H1 (cell line): Measurements from ENCODE around the gene EPN3. TPM values are rescaled to one million over a fixed set of nuclear protein-coding genes. Genes with fewer than 3 reads are reported as not detected.

Source experiments
- CTCF ChIA-PET: fragments of 300-600 bp; sonication (Branson Sonifier 250); formaldehyde crosslinking; loops from one replicate; lab custom pipeline; 2021; ENCODE audit not compliant: partially characterized antibody; lab: Charles Lee
- POLR2A ChIA-PET: fragments of 300-600 bp; sonication (Branson Sonifier 250); formaldehyde crosslinking; loops from one replicate; lab custom pipeline; 2021; ENCODE audit warnings: inconsistent platforms; ENCODE audit not compliant: partially characterized antibody; lab: Charles Lee
- DNase-seq, 2 experiments: peaks; one replicate each; pipeline versions ENCODE4 v3.0.0 to v3.0.0-alpha.2; 2010 to 2022; ENCODE audit warnings: low spot score in 2 of 2, low read depth in 1 of 2, mixed read lengths in 1 of 2
- FAIRE-seq: peaks from 2 replicates; lab custom pipeline; 2011; peaks lifted over from hg19 to GRCh38; lab: Jason Lieb, UNC
- H2AFZ ChIP-seq: 2 replicates; pipeline ENCODE4 v1.8.1; 2012; ENCODE audit warnings: low read length, inconsistent platforms
- H2AK5ac ChIP-seq: 2 replicates; pipeline ENCODE4 v1.6.1; 2013; ENCODE audit warnings: low read depth, low read length
- H2BK120ac ChIP-seq: replicated peaks from 2 replicates; pipeline ENCODE3; 2013; ENCODE audit warnings: low read depth, low read length, inconsistent platforms
- H2BK12ac ChIP-seq: 2 replicates; pipeline ENCODE4 v1.6.1; 2013; ENCODE audit warnings: low read depth, low read length
- H2BK15ac ChIP-seq: 2 replicates; pipeline ENCODE4 v1.6.1; 2013; ENCODE audit warnings: low read length
- H2BK20ac ChIP-seq: 2 replicates; pipeline ENCODE4 v1.6.1; 2013; ENCODE audit warnings: low read length
- H2BK5ac ChIP-seq: 2 replicates; pipeline ENCODE4 v1.6.1; 2013; ENCODE audit warnings: low read depth, low read length
- H3K14ac ChIP-seq: 2 replicates; pipeline ENCODE4 v1.6.1; 2013; ENCODE audit warnings: inconsistent platforms; ENCODE audit not compliant: insufficient read length
- H3K18ac ChIP-seq: 2 replicates; pipeline ENCODE4 v1.6.1; 2013; ENCODE audit warnings: low read length; ENCODE audit errors: extremely low read depth
- H3K23ac ChIP-seq: 2 replicates; pipeline ENCODE4 v1.6.1; 2013; ENCODE audit warnings: inconsistent platforms; ENCODE audit not compliant: insufficient read length
- H3K23me2 ChIP-seq: 2 replicates; pipeline ENCODE4 v1.6.1; 2013; ENCODE audit warnings: low read depth, low read length
- H3K27ac ChIP-seq: 2 replicates; pipeline ENCODE4 v1.6.1; 2011; ENCODE audit warnings: low read depth, low read length, inconsistent platforms
- H3K27me3 ChIP-seq, 4 experiments: replicated peaks in 1 of 4; 1 replicate in 1 of 4; 2 replicates in 3 of 4; pipeline versions ENCODE4 v1.6.1 to v1.8.1; 2011 to 2013; ENCODE audit warnings: low read length in 3 of 4, mild to moderate bottlenecking in 3 of 4, inconsistent platforms in 2 of 4, mixed read lengths in 2 of 4, moderate library complexity in 1 of 4; ENCODE audit not compliant: control insufficient read depth in 3 of 4, insufficient read depth in 3 of 4; ENCODE audit errors: extremely low read depth in 1 of 4
- H3K36me3 ChIP-seq, 4 experiments: 2 replicates each; pipeline versions ENCODE4 v1.6.1 to v1.8.1; 2011 to 2013; ENCODE audit warnings: mild to moderate bottlenecking in 4 of 4, low read length in 3 of 4, moderate library complexity in 2 of 4, control low read depth in 1 of 4, inconsistent platforms in 1 of 4; ENCODE audit not compliant: insufficient read depth in 4 of 4, control insufficient read depth in 2 of 4
- H3K4ac ChIP-seq: replicated peaks from 2 replicates; pipeline ENCODE3; 2013; ENCODE audit warnings: low read length, low read depth, mixed read lengths, inconsistent platforms; ENCODE audit not compliant: insufficient read length
- H3K4me1 ChIP-seq, 4 experiments: replicated peaks in 1 of 4; 1 replicate in 1 of 4; 2 replicates in 3 of 4; pipeline versions ENCODE4 v1.6.1 to v1.8.1; 2011 to 2013; ENCODE audit warnings: low read length in 3 of 4, inconsistent platforms in 2 of 4, mixed read lengths in 1 of 4; ENCODE audit not compliant: insufficient read depth in 4 of 4, control insufficient read depth in 3 of 4
- H3K4me2 ChIP-seq, 2 experiments: 2 replicates each; pipeline versions ENCODE4 v1.6.1 to v1.8.1; 2011 to 2013; ENCODE audit warnings: low read depth in 2 of 2, low read length in 2 of 2, control low read depth in 1 of 2, inconsistent platforms in 1 of 2, mild to moderate bottlenecking in 1 of 2; ENCODE audit not compliant: insufficient read depth in 1 of 2
- H3K4me3 ChIP-seq, 4 experiments: fragments of 200-600, 300-600 bp in 1 of 4; sonication (generic), shearing (Covaris generic), sonication (Bioruptor Twin) in 1 of 4; 2 replicates each; pipeline versions ENCODE4 v1.5.1 to v1.8.1; 2011 to 2016; ENCODE audit warnings: low read length in 4 of 4, low read depth in 3 of 4, control low read depth in 2 of 4, inconsistent platforms in 2 of 4, mild to moderate bottlenecking in 2 of 4, mixed read lengths in 1 of 4, moderate library complexity in 1 of 4; ENCODE audit not compliant: insufficient read depth in 2 of 4; ENCODE audit errors: extremely low read depth in 1 of 4
- H3K56ac ChIP-seq: replicated peaks from 2 replicates; pipeline ENCODE3; 2013; ENCODE audit warnings: low read depth, mild to moderate bottlenecking, mixed read lengths, low read length, inconsistent platforms; ENCODE audit not compliant: insufficient read length
- H3K79me1 ChIP-seq: 2 replicates; pipeline ENCODE4 v1.6.1; 2013; ENCODE audit warnings: low read depth, low read length, control low read depth
- H3K79me2 ChIP-seq, 2 experiments: 2 replicates each; pipeline versions ENCODE4 v1.6.1 to v1.8.1; 2012 to 2013; ENCODE audit warnings: low read length in 2 of 2, mild to moderate bottlenecking in 2 of 2, inconsistent platforms in 1 of 2; ENCODE audit not compliant: insufficient read depth in 2 of 2, control insufficient read depth in 1 of 2
- H3K9ac ChIP-seq, 4 experiments: replicated peaks in 1 of 4; 1 replicate in 1 of 4; 2 replicates in 3 of 4; pipeline versions ENCODE4 v1.6.1 to v1.8.1; 2011 to 2013; ENCODE audit warnings: low read depth in 3 of 4, low read length in 3 of 4, control low read depth in 2 of 4, mild to moderate bottlenecking in 2 of 4, moderate library complexity in 2 of 4, inconsistent platforms in 1 of 4; ENCODE audit errors: extremely low read depth in 1 of 4
- H3K9me3 ChIP-seq, 2 experiments: 2 replicates each; pipeline versions ENCODE4 v1.6.1 to v1.8.1; 2012 to 2013; ENCODE audit warnings: mild to moderate bottlenecking in 2 of 2, moderate library complexity in 2 of 2, control low read depth in 1 of 2, inconsistent platforms in 1 of 2, low read depth in 1 of 2, low read length in 1 of 2, mixed read lengths in 1 of 2; ENCODE audit not compliant: insufficient read depth in 2 of 2
- H4K20me1 ChIP-seq, 2 experiments: replicated peaks in 1 of 2; 2 replicates each; pipeline versions ENCODE3 to v1.8.1; 2011 to 2013; ENCODE audit warnings: inconsistent platforms in 2 of 2, low read length in 2 of 2, mild to moderate bottlenecking in 1 of 2; ENCODE audit not compliant: insufficient read depth in 2 of 2, control insufficient read depth in 1 of 2
- H4K5ac ChIP-seq: 2 replicates; pipeline ENCODE4 v1.6.1; 2013; ENCODE audit warnings: low read length, low read depth, mixed read lengths, inconsistent platforms; ENCODE audit not compliant: insufficient read length
- H4K8ac ChIP-seq: 2 replicates; pipeline ENCODE4 v1.8.0; 2013; ENCODE audit warnings: mild to moderate bottlenecking, moderate library complexity, low read length, inconsistent platforms; ENCODE audit not compliant: insufficient read depth; ENCODE audit errors: extremely low read depth
- H4K91ac ChIP-seq: replicated peaks from 2 replicates; pipeline ENCODE3; 2013; ENCODE audit warnings: low read length, mixed read lengths, inconsistent platforms; ENCODE audit not compliant: insufficient read length
- KDM1A ChIP-seq: fragments of 200-600, 300-600 bp; sonication (generic); IDR thresholded peaks from 2 replicates; pipeline ENCODE4 v1.7.1; 2016; ENCODE audit warnings: mild to moderate bottlenecking, low read length, borderline replicate concordance
- TAF7 ChIP-seq: optimal IDR thresholded peaks from 2 replicates; pipeline ENCODE3; 2011; ENCODE audit warnings: low read depth, mild to moderate bottlenecking, inconsistent platforms, low read length, moderate library complexity, borderline replicate concordance
- WGBS, 2 experiments: shearing (Covaris generic) in 1 of 2; methylation state at CpG; one replicate each; pipeline versions ENCODE4 v1.1.6 to v1.1.7; 2013 to 2015; ENCODE audit warnings: low lambda C conversion rate in 2 of 2, mixed read lengths in 2 of 2, inconsistent platforms in 1 of 2, low coverage in 1 of 2, missing lambda C conversion rate in 1 of 2; ENCODE audit not compliant: insufficient replicate concordance in 2 of 2, insufficient coverage in 1 of 2, insufficient read length in 1 of 2; ENCODE audit errors: extremely low coverage in 1 of 2, missing lambda C conversion rate in 1 of 2; 5-methylcytosine and 5-hydroxymethylcytosine counted together
- polyA plus RNA-seq, 7 experiments: library from polyadenylated mRNA; depleted of rRNA in 3 of 7; stranded (reverse) in 5 of 7; unstranded in 2 of 7; fragments of >200 nt in 5 of 7; fragments of 200-250 nt in 2 of 7; gene quantifications; 1 replicate in 5 of 7; 2 replicates in 1 of 7; 4 replicates in 1 of 7; pipeline versions ENCODE4 v1.2.1 to v1.2.3, GENCODE V29; 2011 to 2013; ENCODE audit warnings: missing spikeins in 2 of 7, mixed read lengths in 2 of 7
- total RNA-seq: library from RNA; stranded (reverse); fragmentation: NEBNext Ultra II Directional; extraction: Animal tissue kit (Norgen Biotek cat#: 25700); gene quantifications from 2 replicates; pipeline ENCODE4 v1.2.1, GENCODE V29; 2021

The EPN3 gene
- total and polyA plus RNA-seq, 2 of the 8 experiments (the other 6 are each of a cell fraction or from before 2014, with no cell fraction given) = 6.7 to 7.9 TPM

GRCh38 chr17:50540560-50541401, 8.2 kb downstream of the EPN3 start:
- no peak overlapping the region for H3K27ac ChIP-seq
- no peaks in the 10 kb centered on the region; the same call in 1 of the 2 replicates for H3K79me1 ChIP-seq
- no peak overlapping the region for H2BK15ac ChIP-seq
- TF ChIP-seq TAF7 = no peak
- no peak for TF ChIP-seq KDM1A
- TF ChIP-seq, all 59 proteins: peak for 0
- Histone ChIP-seq H3K56ac (no peak overlapping the region), H2AK5ac (no peak overlapping the region), H4K20me1 (peaks cover 0 to 1% of the 10 kb centered on the region in 2 experiments), H4K8ac (no peak overlapping the region), H2BK120ac (no peak overlapping the region), H3K9ac (no peak overlapping the region), H3K4me3 (peak overlapping the region in 1 of 4 experiments; percentile 71; a peak in 2 of 8 replicates), H3K79me2 (no peaks in the 10 kb centered on the region), H2BK5ac (no peak overlapping the region), H3K23me2 (peaks cover 5% of the 10 kb centered on the region; the same call in 1 of the 2 replicates), H3K23ac (no peak overlapping the region), H3K9me3 (no peaks in the 10 kb centered on the region), H2BK12ac (no peak overlapping the region), H3K4me1 (peaks cover 2 to 19% (median 10%) of the 10 kb centered on the region in 4 experiments), H3K4me2 (peak overlapping the region in 1 of 2 experiments; percentile 80; a peak in 1 of 4 replicates), H4K5ac (no peak overlapping the region), H3K27me3 (peaks cover 0 to 6% (median 5%) of the 10 kb centered on the region in 4 experiments; a peak in 4 of 7 replicates), H4K91ac (peak overlapping the region; percentile 10), H3K36me3 (peaks cover 0 to 3% (median 0%) of the 10 kb centered on the region in 4 experiments; a peak in 1 of 8 replicates), H3K18ac (no peak overlapping the region), H2BK20ac (no peak overlapping the region; the same call in 1 of the 2 replicates), H3K4ac (no peak overlapping the region), H3K14ac (no peak overlapping the region), H2AFZ (no peak overlapping the region)
- FAIRE-seq = no peak
- ChIA-PET CTCF (interaction anchor here (1.1 to 6.0 kb wide), 10 partner anchors 10 to 143 kb away, joined by 3 to 42 read pairs (median 6); partner anchors contain the start of gene LRRC59), POLR2A (interaction anchor here (1.1 to 2.6 kb wide), 3 partner anchors 10 to 90 kb away, joined by 3 to 6 read pairs (median 3); no protein-coding TSS in a partner anchor)
- WGBS, 2 experiments = 85% methylated on average over 11 of the region's 11 CpGs; no CpG with 5 or more reads in 1 of the 2 experiments
- no peak for DNase-seq
